MM.1S (cell line): ENCODE results near the gene MYCBP.

Experiments used
- CTCF ChIP-seq: fragments of 300-600 bp; sonication (generic); IDR thresholded peaks from 2 replicates; pipeline ENCODE4 v1.5.1; 2016; ENCODE audit warnings: antibody characterized with exemption, low read length, mixed read lengths
- EZH2 ChIP-seq: fragments of 300-600 bp; sonication (generic); optimal IDR thresholded peaks from 2 replicates; pipeline ENCODE3; 2017; ENCODE audit warnings: low read depth, mild to moderate bottlenecking, antibody characterized with exemption, low read length, mixed read lengths

DNA sequence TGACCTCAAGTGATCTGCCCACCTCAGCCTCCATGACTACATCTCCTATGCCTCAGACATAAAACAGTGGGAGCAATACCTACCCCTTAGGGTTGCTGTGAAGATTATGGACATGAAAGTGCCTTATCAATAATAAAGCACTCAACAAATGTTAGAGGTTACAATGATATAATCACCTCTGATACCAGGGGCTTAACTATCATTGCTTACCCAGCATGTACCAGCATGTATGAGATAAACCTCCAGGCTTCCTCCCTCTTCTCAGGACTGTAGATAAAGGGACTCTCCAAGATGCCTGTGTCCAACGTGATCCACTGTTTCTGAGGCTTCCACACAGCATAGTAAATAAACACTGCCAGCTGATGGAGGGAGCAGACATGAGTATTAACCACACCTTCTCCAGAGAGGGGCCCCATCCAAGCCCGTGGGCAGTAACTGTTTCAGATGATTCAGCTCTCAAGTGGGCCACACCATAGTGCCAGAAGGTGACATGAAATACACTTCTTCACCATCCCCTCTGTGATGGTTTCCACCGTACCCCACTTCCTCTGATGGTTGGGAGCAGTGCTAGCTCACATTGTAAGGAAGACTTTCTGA is 42.3 kb upstream of the MYCBP start:
- no peak for TF ChIP-seq CTCF
- TF ChIP-seq EZH2: no peak
